K562 (cell line): ENCODE measurements around the gene VANGL1. TPM values are rescaled to one million over a fixed set of nuclear protein-coding genes. Genes with fewer than 3 reads are reported as not detected.

Experiments used
- ATAC-seq: fragments of 200-7000 bp; cut with Tn5 transposase; 3 replicates; pipeline ENCODE4 v1.9.1; 2020; ENCODE audit warnings: moderate library complexity
- BruUV-seq: library from RNA; stranded (reverse); fragments of 400-500 nt; replicated peaks from 2 replicates; lab custom pipeline; 2021; lab: Mats Ljungman, UMichigan
- CTCF ChIA-PET: fragments of 300-600 bp; formaldehyde crosslinking; extraction: SDS; loops from one replicate; lab custom pipeline; 2021; ENCODE audit warnings: low intra/inter-chr PET ratio; lab: Yijun Ruan, JAX
- POLR2A ChIA-PET: fragments of 300-600, 350-650 bp; sonication (Branson Sonifier 250); formaldehyde crosslinking; extraction: SDS; loops from one replicate; lab custom pipeline; 2021; ENCODE audit warnings: antibody characterized with exemption, inconsistent platforms; lab: Yijun Ruan, JAX
- DNase-seq, 4 experiments: peaks; one replicate each; pipeline versions ENCODE4 v3.0.0 to v3.0.0-alpha.2; 2011 to 2018; ENCODE audit warnings: low spot score in 3 of 4, mixed read lengths in 3 of 4; ENCODE audit errors: extremely low read depth in 1 of 4
- FAIRE-seq: peaks from 2 replicates; lab custom pipeline; 2011; peaks lifted over from hg19 to GRCh38; lab: Jason Lieb, UNC
- H2AFZ ChIP-seq: 2 replicates; pipeline ENCODE4 v1.6.0; 2011; ENCODE audit warnings: low read depth, low read length, control low read depth, inconsistent platforms
- H3K27ac ChIP-seq: fragments of 200-600 bp; 3 replicates; pipeline ENCODE4 v1.8.0; 2011; ENCODE audit warnings: low read depth, mild to moderate bottlenecking, control low read depth, inconsistent platforms, low read length, moderate library complexity, mixed read lengths; ENCODE audit errors: extremely low read depth
- H3K27me3 ChIP-seq, 2 experiments: fragments of 300-600 bp in 1 of 2; 2 replicates in 1 of 2; 3 replicates in 1 of 2; pipeline versions ENCODE4 v1.6.0 to v1.8.0; 2011; ENCODE audit warnings: inconsistent platforms in 2 of 2, low read length in 2 of 2, mild to moderate bottlenecking in 1 of 2, mixed read lengths in 1 of 2, moderate library complexity in 1 of 2; ENCODE audit not compliant: control insufficient read depth in 2 of 2, insufficient read depth in 2 of 2
- H3K36me3 ChIP-seq: fragments of 300-600 bp; 3 replicates; pipeline ENCODE4 v1.8.0; 2011; ENCODE audit warnings: mild to moderate bottlenecking, low read length, inconsistent platforms; ENCODE audit not compliant: control insufficient read depth, insufficient read depth
- H3K4me1 ChIP-seq, 2 experiments: fragments of 200-600 bp in 1 of 2; replicated peaks in 1 of 2; 2 replicates in 1 of 2; 3 replicates in 1 of 2; pipeline versions ENCODE4 v1.5.1 to v1.8.0; 2011; ENCODE audit warnings: inconsistent platforms in 2 of 2, low read length in 2 of 2, mild to moderate bottlenecking in 1 of 2, mixed read lengths in 1 of 2, moderate library complexity in 1 of 2; ENCODE audit not compliant: control insufficient read depth in 2 of 2, insufficient read depth in 2 of 2
- H3K4me2 ChIP-seq: 2 replicates; pipeline ENCODE4 v1.6.1; 2011; ENCODE audit warnings: low read length, control low read depth, inconsistent platforms, mixed read lengths; ENCODE audit not compliant: insufficient read depth
- H3K4me3 ChIP-seq: fragments of 200-600 bp; sonication (generic), shearing (Covaris generic); 2 replicates; pipeline ENCODE4 v1.5.1; 2016; ENCODE audit warnings: control low read depth, inconsistent platforms
- H3K79me2 ChIP-seq: fragments of 200-600 bp; 3 replicates; pipeline ENCODE4 v1.8.0; 2011; ENCODE audit warnings: low read length, inconsistent platforms; ENCODE audit not compliant: control insufficient read depth, insufficient read depth
- H3K9ac ChIP-seq, 2 experiments: 2 replicates each; pipeline versions ENCODE4 v1.6.0 to v1.6.1; 2011; ENCODE audit warnings: low read depth in 2 of 2, low read length in 2 of 2, control low read depth in 1 of 2, inconsistent platforms in 1 of 2, mild to moderate bottlenecking in 1 of 2, mixed read lengths in 1 of 2; ENCODE audit not compliant: insufficient read depth in 1 of 2
- H3K9me1 ChIP-seq: one replicate; pipeline ENCODE4 v1.6.0; 2011; ENCODE audit warnings: inconsistent platforms, mild to moderate bottlenecking, low read length, moderate library complexity; ENCODE audit not compliant: control insufficient read depth, insufficient read depth
- H3K9me3 ChIP-seq: replicated peaks from 2 replicates; pipeline ENCODE4 v1.5.1; 2011; ENCODE audit warnings: low read depth, low read length, inconsistent platforms; ENCODE audit not compliant: control insufficient read depth, insufficient read depth
- H4K20me1 ChIP-seq: replicated peaks from 2 replicates; pipeline ENCODE4 v1.6.1; 2011; ENCODE audit warnings: low read length, inconsistent platforms, mixed read lengths; ENCODE audit not compliant: control insufficient read depth, insufficient read depth
- CCNT2 ChIP-seq: IDR thresholded peaks from 2 replicates; pipeline ENCODE4 v1.6.1; 2011; ENCODE audit warnings: borderline replicate concordance, low read depth, mild to moderate bottlenecking, moderate library complexity, mixed read lengths, low read length; ENCODE audit not compliant: insufficient read length; ENCODE audit errors: extremely low read depth
- NBN ChIP-seq: fragments of 450-650 bp; IDR thresholded peaks from 2 replicates; pipeline ENCODE4 v1.6.1; 2016; ENCODE audit warnings: low read depth, mild to moderate bottlenecking
- PHF20 ChIP-seq: fragments of 450-650 bp; IDR thresholded peaks from 2 replicates; pipeline ENCODE4 v1.6.1; 2018; ENCODE audit not compliant: partially characterized antibody
- PHF21A ChIP-seq: fragments of 450-650 bp; IDR thresholded peaks from 2 replicates; pipeline ENCODE4 v1.6.1; 2017; ENCODE audit warnings: low read depth, borderline replicate concordance
- PML ChIP-seq: IDR thresholded peaks from 2 replicates; pipeline ENCODE4 v1.6.1; 2012; ENCODE audit warnings: low read length, inconsistent platforms
- ZNF165 ChIP-seq: fragments of 250-450 bp; sonication (Bioruptor Pico); IDR thresholded peaks from 2 replicates; pipeline ENCODE4 v1.4.0; 2020; ENCODE audit warnings: borderline replicate concordance
- ZNF197 ChIP-seq: fragments of 200-800 bp; sonication (Bioruptor generic); IDR thresholded peaks from 2 replicates; pipeline ENCODE4 v1.6.1; 2016; ENCODE audit warnings: low read depth, missing genetic modification characterization, missing compliant biosample characterization
- ZNF75A ChIP-seq: fragments of 450-650 bp; formaldehyde crosslinking; IDR thresholded peaks from 2 replicates; pipeline ENCODE4 v1.4.0; 2020; ENCODE audit warnings: mild to moderate bottlenecking
- ZZZ3 ChIP-seq: fragments of 450-650 bp; IDR thresholded peaks from 2 replicates; pipeline ENCODE4 v1.6.1; 2016; ENCODE audit warnings: antibody characterized with exemption, mild to moderate bottlenecking, moderate library complexity
- WGBS: fragments of 100-300 bp; shearing (Covaris generic); methylation state at CpG from one replicate; pipeline ENCODE4 v1.1.6; 2016; ENCODE audit warnings: low coverage, mixed read lengths; ENCODE audit not compliant: insufficient coverage; ENCODE audit errors: missing lambda C conversion rate; 5-methylcytosine and 5-hydroxymethylcytosine counted together
- in situ Hi-C: fragments of 300-500 bp; cut with MboI; formaldehyde crosslinking; loops from 4 replicates; pipeline ENCODE4 v1.15.0; 2018; ENCODE audit warnings: inconsistent platforms, mixed read lengths
- intact Hi-C: fragments of 100-400 bp; cut with micrococcal nuclease; formaldehyde crosslinking; loops from 2 replicates; pipeline ENCODE4 v1.14.2; 2022
- polyA plus RNA-seq, 8 experiments: library from polyadenylated mRNA; depleted of rRNA in 4 of 8; stranded (reverse) in 5 of 8; unstranded in 3 of 8; fragments of >200 nt; fragmentation: Nextera tagmentation in 2 of 8; fragmentation: Illumina TruSeq in 1 of 8; extraction: Ambion mirVana in 2 of 8; extraction: Trizol in 1 of 8; gene quantifications; 2 replicates each; pipeline versions ENCODE4 v1.2.1 to v1.2.3, GENCODE V29; 2011 to 2014; ENCODE audit warnings: inconsistent platforms in 1 of 8, missing spikeins in 1 of 8
- total RNA-seq, 7 experiments: library from RNA; depleted of rRNA in 6 of 7; stranded (reverse); fragments of >200 nt in 6 of 7; fragmentation: Illumina TruSeq in 2 of 7; extraction: Trizol in 2 of 7; gene quantifications; 2 replicates each; pipeline versions ENCODE4 v1.2.1 to v1.2.3, GENCODE V29; 2011 to 2021; ENCODE audit warnings: low replicate concordance in 1 of 7
- TF ChIP-seq, protein P1 (sequence below), 2 experiments: IDR thresholded peaks; 2 replicates each; pipeline ENCODE4 v1.6.1; 2012; ENCODE audit warnings: improper control_type of control experiment in 2 of 2, low read depth in 2 of 2, low read length in 2 of 2, borderline replicate concordance in 1 of 2
- TF ChIP-seq, protein P2 (sequence below): sonication (generic); formaldehyde crosslinking; IDR thresholded peaks from 2 replicates; pipeline ENCODE4 v1.8.0; 2022; ENCODE audit warnings: mild to moderate bottlenecking, missing genetic modification reagents
- TF ChIP-seq, protein P3 (sequence below): sonication (generic); formaldehyde crosslinking; IDR thresholded peaks from 2 replicates; pipeline ENCODE4 v1.9.0; 2022; ENCODE audit warnings: mild to moderate bottlenecking, missing genetic modification reagents
- TF ChIP-seq, protein P4 (sequence below): fragments of 250-450 bp; sonication (Bioruptor Pico); IDR thresholded peaks from 2 replicates; pipeline ENCODE4 v1.4.0; 2020; ENCODE audit warnings: mild to moderate bottlenecking

The VANGL1 gene
- total and polyA plus RNA-seq, 9 of the 15 experiments (the other 6 are each of a cell fraction or from before 2014, with no cell fraction given): 0.90 to 12.8 (median 9.6) TPM

DNA sequence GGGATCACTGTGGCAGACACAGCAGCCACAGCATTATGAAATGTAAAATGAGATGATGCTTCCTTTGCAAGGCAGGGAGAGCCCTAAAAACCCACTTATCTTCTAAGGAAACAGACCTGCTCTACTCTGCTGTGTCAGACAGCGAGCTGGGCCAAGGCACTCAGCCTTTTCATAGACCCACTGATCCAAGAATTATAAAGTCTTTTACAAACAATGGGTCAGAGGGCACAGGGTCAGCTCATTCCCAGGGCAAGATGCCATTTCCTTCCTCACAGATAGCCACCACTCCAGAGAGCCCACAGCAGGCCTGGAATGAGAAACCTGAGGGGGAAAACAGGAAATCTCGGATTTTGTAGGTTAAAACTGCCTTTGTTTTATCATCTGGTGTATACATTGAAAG is 83.8 kb downstream of the VANGL1 start:
- H3K79me2 ChIP-seq: no peaks in the 10 kb centered on the region
- no peaks in the 10 kb centered on the region for H3K4me1 ChIP-seq
- 0% methylated on average over 2 of the region's 2 CpGs for WGBS
- H2AFZ ChIP-seq: no peak overlapping the region
- intact Hi-C loops: no loop called here
- ATAC-seq (no peak), DNase-seq (no peak), FAIRE-seq (no peak)
- no peak overlapping the region for H3K4me2 ChIP-seq
- ChIA-PET POLR2A (interaction anchor here (0.8 kb wide), 1 partner anchor 62 kb away, joined by 3 read pairs; no protein-coding TSS in a partner anchor), CTCF (no interaction called here)
- no peak overlapping the region for H3K4me3 ChIP-seq
- no peaks in the 10 kb centered on the region for H3K36me3 ChIP-seq
- peaks cover 3% of the 10 kb centered on the region for H4K20me1 ChIP-seq
- no peak overlapping the region for H3K27ac ChIP-seq
- in situ Hi-C loops: no loop called here
- no peaks in the 10 kb centered on the region for H3K9me3 ChIP-seq
- BruUV-seq: no TSS peak
- no peaks in the 10 kb centered on the region for H3K9me1 ChIP-seq
- TF ChIP-seq, protein P1, sequence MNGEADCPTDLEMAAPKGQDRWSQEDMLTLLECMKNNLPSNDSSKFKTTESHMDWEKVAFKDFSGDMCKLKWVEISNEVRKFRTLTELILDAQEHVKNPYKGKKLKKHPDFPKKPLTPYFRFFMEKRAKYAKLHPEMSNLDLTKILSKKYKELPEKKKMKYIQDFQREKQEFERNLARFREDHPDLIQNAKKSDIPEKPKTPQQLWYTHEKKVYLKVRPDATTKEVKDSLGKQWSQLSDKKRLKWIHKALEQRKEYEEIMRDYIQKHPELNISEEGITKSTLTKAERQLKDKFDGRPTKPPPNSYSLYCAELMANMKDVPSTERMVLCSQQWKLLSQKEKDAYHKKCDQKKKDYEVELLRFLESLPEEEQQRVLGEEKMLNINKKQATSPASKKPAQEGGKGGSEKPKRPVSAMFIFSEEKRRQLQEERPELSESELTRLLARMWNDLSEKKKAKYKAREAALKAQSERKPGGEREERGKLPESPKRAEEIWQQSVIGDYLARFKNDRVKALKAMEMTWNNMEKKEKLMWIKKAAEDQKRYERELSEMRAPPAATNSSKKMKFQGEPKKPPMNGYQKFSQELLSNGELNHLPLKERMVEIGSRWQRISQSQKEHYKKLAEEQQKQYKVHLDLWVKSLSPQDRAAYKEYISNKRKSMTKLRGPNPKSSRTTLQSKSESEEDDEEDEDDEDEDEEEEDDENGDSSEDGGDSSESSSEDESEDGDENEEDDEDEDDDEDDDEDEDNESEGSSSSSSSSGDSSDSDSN (IDR thresholded peaks at IDR 0.05; ENCODE audit: borderline replicate concordance in 1 of 2, low read depth in 2 of 2, low read length in 2 of 2): no peak
- no peak for TF ChIP-seq PHF20
- TF ChIP-seq ZZZ3: no peak
- TF ChIP-seq CCNT2: no peak
- TF ChIP-seq, protein P2, sequence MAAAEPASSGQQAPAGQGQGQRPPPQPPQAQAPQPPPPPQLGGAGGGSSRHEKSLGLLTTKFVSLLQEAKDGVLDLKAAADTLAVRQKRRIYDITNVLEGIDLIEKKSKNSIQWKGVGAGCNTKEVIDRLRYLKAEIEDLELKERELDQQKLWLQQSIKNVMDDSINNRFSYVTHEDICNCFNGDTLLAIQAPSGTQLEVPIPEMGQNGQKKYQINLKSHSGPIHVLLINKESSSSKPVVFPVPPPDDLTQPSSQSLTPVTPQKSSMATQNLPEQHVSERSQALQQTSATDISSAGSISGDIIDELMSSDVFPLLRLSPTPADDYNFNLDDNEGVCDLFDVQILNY (CRISPR knock-in tag): no peak
- TF ChIP-seq, protein P3, sequence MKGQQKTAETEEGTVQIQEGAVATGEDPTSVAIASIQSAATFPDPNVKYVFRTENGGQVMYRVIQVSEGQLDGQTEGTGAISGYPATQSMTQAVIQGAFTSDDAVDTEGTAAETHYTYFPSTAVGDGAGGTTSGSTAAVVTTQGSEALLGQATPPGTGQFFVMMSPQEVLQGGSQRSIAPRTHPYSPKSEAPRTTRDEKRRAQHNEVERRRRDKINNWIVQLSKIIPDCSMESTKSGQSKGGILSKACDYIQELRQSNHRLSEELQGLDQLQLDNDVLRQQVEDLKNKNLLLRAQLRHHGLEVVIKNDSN (CRISPR knock-in tag): no peak
- no peak for TF ChIP-seq ZNF165
- no peak for TF ChIP-seq ZNF197 (CRISPR knock-in tag)
- no peak for TF ChIP-seq ZNF75A (CRISPR knock-in tag)
- TF ChIP-seq, protein P4, sequence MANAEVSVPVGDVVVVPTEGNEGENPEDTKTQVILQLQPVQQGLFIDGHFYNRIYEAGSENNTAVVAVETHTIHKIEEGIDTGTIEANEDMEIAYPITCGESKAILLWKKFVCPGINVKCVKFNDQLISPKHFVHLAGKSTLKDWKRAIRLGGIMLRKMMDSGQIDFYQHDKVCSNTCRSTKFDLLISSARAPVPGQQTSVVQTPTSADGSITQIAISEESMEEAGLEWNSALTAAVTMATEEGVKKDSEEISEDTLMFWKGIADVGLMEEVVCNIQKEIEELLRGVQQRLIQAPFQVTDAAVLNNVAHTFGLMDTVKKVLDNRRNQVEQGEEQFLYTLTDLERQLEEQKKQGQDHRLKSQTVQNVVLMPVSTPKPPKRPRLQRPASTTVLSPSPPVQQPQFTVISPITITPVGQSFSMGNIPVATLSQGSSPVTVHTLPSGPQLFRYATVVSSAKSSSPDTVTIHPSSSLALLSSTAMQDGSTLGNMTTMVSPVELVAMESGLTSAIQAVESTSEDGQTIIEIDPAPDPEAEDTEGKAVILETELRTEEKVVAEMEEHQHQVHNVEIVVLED (CRISPR knock-in tag): no peak
- no peak for TF ChIP-seq NBN
- no peak for TF ChIP-seq PHF21A
- TF ChIP-seq PML: no peak
- H3K9ac ChIP-seq: no peak overlapping the region
- peaks cover 7 to 8% of the 10 kb centered on the region in 2 experiments; a peak in 4 of 5 replicates for H3K27me3 ChIP-seq
